ENCODE data around the gene PSMG3.
"Not testable (repeated sequence)": the region's sequence is repeated elsewhere in the genome, so short reads cannot be mapped to it uniquely, and the experiment has no call there.

Gene PSMG3

GRCh38 chr7:1596181-1597043 lies 26.6 kb upstream of the PSMG3 start:
- DNase-seq (ENCODE audit: low spot score) = no peak

DNA sequence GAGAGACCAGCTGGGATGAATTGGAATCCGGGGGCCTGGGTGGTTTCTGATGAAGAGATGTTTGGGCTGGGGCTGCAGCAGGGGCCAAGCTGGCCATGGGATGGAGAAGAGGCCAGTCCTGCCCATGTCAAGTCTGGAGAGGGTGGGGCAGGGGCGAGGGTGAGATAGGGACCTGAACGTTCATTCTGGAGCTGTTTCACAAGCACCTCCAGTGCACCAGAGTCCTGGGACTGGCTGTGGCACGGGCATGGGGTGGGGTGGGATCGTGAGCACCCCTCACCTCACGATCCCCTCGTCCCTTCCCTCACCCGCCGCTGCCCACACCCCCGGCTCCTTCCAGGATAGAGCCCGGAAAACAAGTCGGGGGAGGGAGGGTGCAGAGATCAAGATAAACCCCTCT lies 25.8 kb upstream of the PSMG3 start:
- no peak for DNase-seq (ENCODE audit: low spot score)

- no peak for DNase-seq (ENCODE audit: low spot score)
Observed at GRCh38 chr7:1595027-1595426, 25.2 kb upstream of the PSMG3 start.

- no peak for DNase-seq (ENCODE audit: low spot score)
Observed at GRCh38 chr7:1593904-1594421, 24.1 kb upstream of the PSMG3 start.

- DNase-seq (ENCODE audit: low spot score) = no peak
Observed at GRCh38 chr7:1593091-1593866, 23.4 kb upstream of the PSMG3 start.

DNA sequence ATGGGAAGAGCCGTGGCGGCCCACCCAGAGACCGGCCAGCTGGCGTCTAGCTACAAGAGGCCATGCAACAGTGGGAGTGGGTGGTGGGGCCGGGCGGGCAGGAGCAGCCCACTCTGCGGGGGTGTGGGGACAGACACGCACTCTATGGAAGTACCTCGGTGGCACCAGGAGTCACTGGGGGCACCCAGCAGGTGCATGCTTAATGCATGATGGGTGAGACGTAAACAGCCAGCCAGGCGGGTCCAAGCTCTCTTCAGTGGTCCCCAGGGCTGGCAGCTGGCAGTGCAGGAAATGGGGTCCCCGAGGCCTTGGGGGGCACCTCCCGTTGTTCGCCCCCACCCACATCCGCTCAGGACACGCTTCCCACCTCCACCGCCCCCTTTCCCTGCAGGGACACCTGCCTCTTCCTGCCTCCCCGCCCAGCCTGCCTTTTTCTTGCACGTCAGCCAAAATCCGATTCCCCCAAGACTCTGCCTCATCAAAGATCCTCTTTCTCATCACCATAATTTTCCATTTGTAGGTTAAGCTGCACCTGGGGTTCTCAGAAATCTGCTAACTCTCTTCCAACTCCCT lies 22.6 kb upstream of the PSMG3 start:
- no peak for DNase-seq (ENCODE audit: low spot score)

GRCh38 chr7:1591876-1592275 lies 22.0 kb upstream of the PSMG3 start:
- DNase-seq (ENCODE audit: low spot score) = no peak

DNA sequence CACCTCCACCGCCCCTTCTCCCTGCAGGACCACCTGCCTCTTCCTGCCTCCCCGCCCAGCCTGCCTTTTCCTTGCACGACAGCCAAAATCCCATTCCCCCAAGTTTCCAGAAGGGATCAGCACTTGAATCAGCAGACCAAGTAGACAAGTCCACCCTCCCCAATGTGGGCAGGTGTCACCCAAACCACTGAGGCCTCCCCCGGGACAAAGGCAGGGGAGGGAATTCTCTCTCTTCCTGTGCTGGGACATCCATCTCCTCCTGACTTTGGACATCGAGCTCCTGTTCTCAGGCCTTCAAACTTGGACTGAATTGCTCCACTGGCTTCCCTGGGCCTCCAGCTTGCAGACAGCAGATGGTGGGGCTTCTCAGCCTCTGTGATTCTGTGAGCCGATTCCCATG lies 21.6 kb upstream of the PSMG3 start:
- DNase-seq (ENCODE audit: low spot score) = no peak

GRCh38 chr7:1590887-1591286 lies 21.1 kb upstream of the PSMG3 start:
- DNase-seq (ENCODE audit: low spot score) = no peak

DNA sequence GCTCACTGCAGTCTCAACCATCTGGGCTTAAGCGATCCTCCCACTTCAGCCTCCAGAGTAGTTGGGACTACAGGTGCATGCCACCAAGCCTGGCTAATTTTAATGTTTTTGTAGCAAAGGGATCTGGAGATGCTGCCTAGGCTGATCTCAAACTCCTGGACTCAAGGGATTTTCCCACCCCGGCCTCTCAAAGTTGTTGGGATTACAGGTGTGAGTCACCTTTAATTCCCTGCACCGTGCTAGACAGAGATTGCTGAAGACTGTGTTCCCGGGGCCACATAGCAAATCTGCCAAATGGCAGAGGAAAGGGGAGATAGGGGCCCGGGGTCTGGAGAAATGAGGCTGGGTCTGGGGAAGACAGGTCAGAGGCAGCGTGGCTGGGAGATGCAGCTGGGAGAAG lies 20.6 kb upstream of the PSMG3 start:
- DNase-seq (ENCODE audit: low spot score) = no peak

DNA sequence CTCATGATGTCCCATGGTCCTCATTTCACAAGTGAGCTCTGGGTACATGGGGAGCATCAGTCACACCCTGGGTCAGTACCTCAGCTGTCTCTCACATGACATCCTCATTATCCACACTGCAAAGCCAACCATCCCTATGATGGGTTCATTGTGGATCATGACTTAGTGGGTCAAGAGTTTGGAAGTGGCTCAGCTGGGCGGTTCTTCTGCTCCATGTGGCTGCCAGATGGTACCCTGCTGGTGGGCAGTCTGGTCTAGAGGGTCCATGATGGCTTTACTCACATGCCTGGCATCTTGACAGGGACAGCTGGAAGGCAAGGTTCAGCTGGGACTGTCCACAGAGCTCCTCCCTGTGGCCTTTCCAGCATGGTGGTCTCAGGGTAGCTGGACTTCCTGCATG lies 19.1 kb upstream of the PSMG3 start:
- DNase-seq (ENCODE audit: low spot score) = no peak

DNA sequence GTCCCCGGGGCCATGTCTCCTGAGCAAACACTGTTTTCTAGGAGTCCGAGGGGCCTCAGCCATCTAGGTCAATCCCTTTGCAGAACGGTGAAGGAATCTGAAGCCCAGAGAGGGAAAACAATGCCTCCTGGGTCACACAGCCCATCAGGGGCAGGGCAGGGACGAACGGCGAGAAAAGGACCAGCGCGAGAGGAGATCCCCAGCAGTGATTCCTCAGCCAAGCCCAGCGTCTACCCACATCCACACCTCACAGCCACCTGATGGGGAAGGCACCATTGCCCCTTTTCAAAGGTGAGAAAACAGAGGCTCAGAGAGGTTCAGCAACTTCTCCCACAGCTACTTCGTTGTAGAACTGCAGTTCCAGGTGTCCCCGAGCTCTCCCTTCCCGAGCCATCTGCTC lies 17.9 kb upstream of the PSMG3 start:
- DNase-seq (ENCODE audit: low spot score) = no peak

DNA sequence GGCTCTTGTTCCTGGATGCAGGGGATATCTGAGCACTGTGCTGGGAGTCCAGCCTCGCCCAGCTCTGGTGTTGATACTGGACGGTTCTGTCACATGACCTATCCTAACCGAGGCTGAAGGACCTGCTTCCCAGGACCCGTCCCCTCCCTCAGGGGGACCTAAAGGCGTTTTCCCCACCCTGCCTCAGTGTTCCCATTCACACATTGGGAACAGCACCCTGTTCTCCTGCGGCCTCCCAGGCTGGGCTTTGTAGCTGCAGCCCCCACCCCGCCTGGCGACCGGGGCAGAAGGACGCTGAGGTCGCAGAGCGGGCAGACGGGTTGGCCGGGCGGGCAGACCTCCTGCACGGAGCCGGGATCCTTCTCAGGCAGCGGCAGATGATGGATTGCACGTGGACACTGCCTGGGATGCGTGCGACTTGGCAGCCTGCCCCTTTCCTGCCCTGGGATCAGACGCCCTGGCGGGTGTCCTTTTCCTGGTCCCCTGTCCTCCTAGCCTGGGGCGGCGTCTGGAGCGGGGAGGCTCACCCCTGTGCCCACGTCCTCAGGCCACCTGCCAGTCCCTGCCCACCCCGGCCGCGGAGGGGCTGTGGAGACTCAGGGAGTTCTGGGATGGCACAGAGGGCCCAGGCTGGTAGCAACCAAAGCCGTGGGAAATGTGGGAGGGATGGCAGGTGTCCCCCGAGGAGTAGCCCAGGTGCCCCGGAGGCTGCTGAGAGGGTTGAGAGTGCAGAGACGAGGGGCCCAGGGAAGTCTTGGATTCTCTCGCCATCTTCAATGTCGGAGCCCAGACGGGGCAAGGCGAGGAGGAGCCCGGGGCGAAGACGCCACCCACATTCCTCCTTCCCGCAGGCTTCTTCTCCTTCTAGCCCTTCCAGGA lies 17.2 kb upstream of the PSMG3 start:
- DNase-seq (ENCODE audit: low spot score) = no peak

DNA sequence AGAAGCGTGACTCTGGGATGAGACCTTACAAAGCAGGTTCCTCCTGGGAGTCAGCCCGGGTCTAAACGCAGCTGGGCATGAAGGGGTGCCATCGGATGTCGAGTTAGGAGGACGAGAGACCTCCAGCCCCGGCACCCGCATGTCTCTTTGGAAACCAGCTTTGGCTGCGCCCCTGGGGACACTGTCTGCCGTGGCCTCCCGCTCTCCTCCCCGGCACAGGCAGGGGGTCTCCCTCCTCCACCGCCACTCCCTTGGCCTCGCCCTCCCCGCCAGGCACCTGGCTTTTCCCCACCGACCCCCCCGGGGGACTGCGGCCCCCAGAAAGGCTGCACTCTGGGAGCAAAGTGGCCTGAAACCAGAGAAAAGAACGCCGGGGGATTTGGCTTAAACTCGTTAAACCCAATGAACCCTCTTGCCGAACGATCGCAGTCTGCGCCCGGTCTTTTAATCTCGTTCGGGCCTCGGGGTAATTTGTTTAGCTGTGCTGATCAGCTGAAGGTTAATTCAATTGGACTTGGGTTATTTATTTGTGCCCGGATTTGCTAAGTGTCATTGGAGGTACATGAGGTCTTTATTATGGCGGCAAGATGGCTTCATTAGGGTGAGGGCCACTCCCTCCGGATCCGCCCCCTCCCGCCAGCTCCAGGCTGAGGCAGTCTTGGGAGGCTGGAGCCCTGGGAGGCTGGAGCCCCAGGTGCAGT lies 16.4 kb upstream of the PSMG3 start:
- no peak for DNase-seq (ENCODE audit: low spot score)

- DNase-seq (ENCODE audit: low spot score) = no peak
Observed at GRCh38 chr7:1585142-1585981, 15.5 kb upstream of the PSMG3 start.

GRCh38 chr7:1584700-1585099 lies 14.9 kb upstream of the PSMG3 start:
- DNase-seq (ENCODE audit: low spot score) = no peak

- not testable (repeated sequence) for DNase-seq (ENCODE audit: low spot score)
Observed at GRCh38 chr7:1583241-1583930, 13.6 kb upstream of the PSMG3 start.

- DNase-seq (ENCODE audit: low spot score) = no peak
Observed at GRCh38 chr7:1580422-1581030, 10.7 kb upstream of the PSMG3 start.
